Measurements from ENCODE around the gene TPI1.

DNA sequence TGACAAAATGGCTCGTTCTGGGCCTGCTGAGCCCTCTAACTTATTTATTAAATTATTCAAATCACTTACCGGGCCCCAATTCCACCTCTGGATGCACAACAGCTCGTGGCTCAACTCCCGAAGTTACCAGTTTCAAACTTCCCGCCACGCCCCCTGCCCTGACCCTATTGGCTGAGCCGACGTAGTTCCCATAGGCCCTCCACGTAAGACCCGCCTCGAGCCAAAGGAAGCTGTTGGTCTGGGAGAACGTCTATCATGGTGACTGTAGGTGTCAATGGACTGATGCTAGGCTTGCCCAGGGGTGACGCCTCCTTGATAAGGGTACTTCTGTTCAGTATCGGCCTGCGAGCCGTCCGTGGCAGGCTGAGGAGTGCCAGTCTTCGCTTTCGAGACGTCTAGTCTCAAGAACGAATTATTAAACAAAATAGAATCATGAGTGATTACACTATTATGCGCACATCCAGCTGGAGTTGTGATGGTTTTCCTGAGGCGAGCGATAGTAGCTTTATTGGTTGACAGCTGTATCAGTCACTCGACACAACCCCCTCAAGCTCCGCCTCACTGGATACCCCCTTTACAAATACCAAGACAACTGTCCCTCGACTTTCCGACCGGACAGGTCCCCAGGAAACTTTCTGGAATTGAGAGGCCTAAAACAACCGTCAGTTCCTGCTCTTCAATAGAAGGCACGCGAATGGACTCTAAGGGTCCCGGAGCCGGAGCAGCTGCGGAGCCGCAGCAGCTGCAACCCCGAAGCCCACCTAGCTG lies 16.0 kb upstream of the TPI1 start, which contains the start of gene CDCA3:
- TF ChIP-seq, protein P1, sequence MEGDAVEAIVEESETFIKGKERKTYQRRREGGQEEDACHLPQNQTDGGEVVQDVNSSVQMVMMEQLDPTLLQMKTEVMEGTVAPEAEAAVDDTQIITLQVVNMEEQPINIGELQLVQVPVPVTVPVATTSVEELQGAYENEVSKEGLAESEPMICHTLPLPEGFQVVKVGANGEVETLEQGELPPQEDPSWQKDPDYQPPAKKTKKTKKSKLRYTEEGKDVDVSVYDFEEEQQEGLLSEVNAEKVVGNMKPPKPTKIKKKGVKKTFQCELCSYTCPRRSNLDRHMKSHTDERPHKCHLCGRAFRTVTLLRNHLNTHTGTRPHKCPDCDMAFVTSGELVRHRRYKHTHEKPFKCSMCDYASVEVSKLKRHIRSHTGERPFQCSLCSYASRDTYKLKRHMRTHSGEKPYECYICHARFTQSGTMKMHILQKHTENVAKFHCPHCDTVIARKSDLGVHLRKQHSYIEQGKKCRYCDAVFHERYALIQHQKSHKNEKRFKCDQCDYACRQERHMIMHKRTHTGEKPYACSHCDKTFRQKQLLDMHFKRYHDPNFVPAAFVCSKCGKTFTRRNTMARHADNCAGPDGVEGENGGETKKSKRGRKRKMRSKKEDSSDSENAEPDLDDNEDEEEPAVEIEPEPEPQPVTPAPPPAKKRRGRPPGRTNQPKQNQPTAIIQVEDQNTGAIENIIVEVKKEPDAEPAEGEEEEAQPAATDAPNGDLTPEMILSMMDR (IDR thresholded peaks at IDR 0.05), result no peak
- peak; percentile 45 to 73 for TF ChIP-seq POLR2AphosphoS5 (IDR thresholded peaks at IDR 0.05; ENCODE audit: insufficient read depth in 1 of 2, low read depth in 1 of 2)

Measured in vagina (tissue), 2 donors.